Karpas-422 (cell line): ENCODE results near the gene CCDC14. TPM values are rescaled to one million over a fixed set of nuclear protein-coding genes. Genes with fewer than 3 reads are reported as not detected.
"Not testable (repeated sequence)": the region's sequence is repeated elsewhere in the genome, so short reads cannot be mapped to it uniquely, and the experiment has no call there.

Experiments used
- DNase-seq: peaks from one replicate; pipeline ENCODE4 v3.0.0-alpha.2; 2015
- H2AFZ ChIP-seq: fragments of 200-600 bp; sonication (generic); 2 replicates; pipeline ENCODE4 v1.6.1; 2014; ENCODE audit warnings: antibody characterized with exemption, low read length, mixed read lengths
- H3K27ac ChIP-seq: fragments of 200-600 bp; sonication (generic); 2 replicates; pipeline ENCODE4 v1.5.1; 2014; ENCODE audit warnings: mild to moderate bottlenecking, low read length, moderate library complexity
- H3K27me3 ChIP-seq: fragments of 200-600 bp; sonication (generic); 2 replicates; pipeline ENCODE4 v1.6.1; 2014; ENCODE audit warnings: low read length, mixed read lengths
- H3K36me3 ChIP-seq: fragments of 200-600 bp; sonication (generic); 2 replicates; pipeline ENCODE4 v1.6.1; 2014; ENCODE audit warnings: low read length, mixed read lengths; ENCODE audit not compliant: insufficient read depth
- H3K4me1 ChIP-seq: fragments of 200-600 bp; sonication (generic); 2 replicates; pipeline ENCODE4 v1.6.1; 2014; ENCODE audit warnings: mild to moderate bottlenecking, low read length, mixed read lengths
- H3K4me2 ChIP-seq: fragments of 200-600 bp; sonication (generic); 2 replicates; pipeline ENCODE4 v1.6.1; 2014; ENCODE audit warnings: low read length, low read depth, mild to moderate bottlenecking; ENCODE audit not compliant: poor library complexity, severe bottlenecking
- H3K4me3 ChIP-seq: fragments of 200-600 bp; sonication (generic); 2 replicates; pipeline ENCODE4 v1.5.1; 2014; ENCODE audit warnings: mild to moderate bottlenecking, antibody characterized with exemption, low read length, mixed read lengths
- H3K79me2 ChIP-seq: fragments of 200-600 bp; sonication (generic); 2 replicates; pipeline ENCODE4 v1.6.1; 2014; ENCODE audit warnings: mild to moderate bottlenecking, low read length, mixed read lengths
- H3K9ac ChIP-seq: fragments of 200-600 bp; sonication (generic); 2 replicates; pipeline ENCODE4 v1.6.0; 2014; ENCODE audit warnings: low read length
- H3K9me2 ChIP-seq: fragments of 200-600 bp; sonication (generic), shearing (Covaris generic); replicated peaks from 2 replicates; pipeline ENCODE4 v1.6.0; 2014; ENCODE audit warnings: mild to moderate bottlenecking, low read length, moderate library complexity; ENCODE audit not compliant: insufficient read depth
- H3K9me3 ChIP-seq: fragments of 300-700, 200-600 bp; sonication (generic); 2 replicates; pipeline ENCODE4 v1.6.1; 2014; ENCODE audit warnings: low read length, mixed read lengths
- H4K20me1 ChIP-seq: fragments of 200-600 bp; sonication (generic); 2 replicates; pipeline ENCODE4 v1.6.1; 2014; ENCODE audit warnings: mild to moderate bottlenecking, antibody characterized with exemption, low read length, low read depth; ENCODE audit not compliant: insufficient read depth
- total RNA-seq: library from RNA; depleted of rRNA; stranded (reverse); fragments of >200 nt; shearing (Covaris generic); gene quantifications from 2 replicates; pipeline ENCODE4 v1.2.3, GENCODE V29; 2014; ENCODE audit warnings: low replicate concordance

Gene CCDC14
- total RNA-seq, 1 experiment from 2014 or later, result 134 TPM

GRCh38 chr3:123909785-123910184 is 51.2 kb downstream of the CCDC14 start:
- Histone ChIP-seq H3K27me3 (no peaks in the 10 kb centered on the region), H3K4me2 (no peak overlapping the region), H2AFZ (no peak overlapping the region), H3K4me1 (no peaks in the 10 kb centered on the region), H3K9ac (no peak overlapping the region), H3K9me3 (no peaks in the 10 kb centered on the region), H3K79me2 (no peaks in the 10 kb centered on the region), H3K9me2 (no peaks in the 10 kb centered on the region), H3K4me3 (no peak overlapping the region), H4K20me1 (no peaks in the 10 kb centered on the region), H3K27ac (no peak overlapping the region), H3K36me3 (peaks cover 6% of the 10 kb centered on the region)
- no peak for DNase-seq

GRCh38 chr3:123907720-123908119 is 53.3 kb downstream of the CCDC14 start:
- DNase-seq, result peak; percentile 50
- Histone ChIP-seq H3K36me3 (no peaks in the 10 kb centered on the region), H3K79me2 (no peaks in the 10 kb centered on the region), H3K27ac (no peak overlapping the region), H4K20me1 (no peaks in the 10 kb centered on the region), H3K9ac (no peak overlapping the region), H3K4me3 (no peak overlapping the region), H3K4me1 (no peaks in the 10 kb centered on the region), H3K4me2 (no peak overlapping the region), H3K9me2 (no peaks in the 10 kb centered on the region), H2AFZ (no peak overlapping the region), H3K27me3 (no peaks in the 10 kb centered on the region), H3K9me3 (no peaks in the 10 kb centered on the region)

GRCh38 chr3:123899300-123899865 is 61.6 kb downstream of the CCDC14 start:
- no peaks in the 10 kb centered on the region for H3K79me2 ChIP-seq
- no peak overlapping the region for H2AFZ ChIP-seq
- H3K27me3 ChIP-seq, result no peaks in the 10 kb centered on the region
- no peak overlapping the region for H3K4me2 ChIP-seq
- no peaks in the 10 kb centered on the region for H4K20me1 ChIP-seq
- H3K36me3 ChIP-seq, result no peaks in the 10 kb centered on the region
- H3K9me3 ChIP-seq, result no peaks in the 10 kb centered on the region
- DNase-seq, result no peak
- no peaks in the 10 kb centered on the region for H3K9me2 ChIP-seq
- no peak overlapping the region for H3K9ac ChIP-seq
- H3K4me3 ChIP-seq, result no peak overlapping the region
- no peak overlapping the region for H3K27ac ChIP-seq
- no peaks in the 10 kb centered on the region for H3K4me1 ChIP-seq

- Histone ChIP-seq H3K4me2 (no peak overlapping the region), H3K27me3 (no peaks in the 10 kb centered on the region), H2AFZ (no peak overlapping the region), H3K4me3 (no peak overlapping the region), H3K4me1 (no peaks in the 10 kb centered on the region), H3K27ac (no peak overlapping the region), H3K9ac (no peak overlapping the region), H3K9me3 (no peaks in the 10 kb centered on the region; the same call in 1 of the 2 replicates), H3K9me2 (no peaks in the 10 kb centered on the region), H4K20me1 (no peaks in the 10 kb centered on the region), H3K79me2 (no peaks in the 10 kb centered on the region), H3K36me3 (no peaks in the 10 kb centered on the region)
- no peak for DNase-seq
Measured at GRCh38 chr3:123893012-123893411, 68.0 kb downstream of the CCDC14 start.

- Histone ChIP-seq H3K9ac (no peak overlapping the region), H3K27ac (no peak overlapping the region), H3K4me3 (no peak overlapping the region), H2AFZ (no peak overlapping the region), H3K9me3 (no peaks in the 10 kb centered on the region; the same call in 1 of the 2 replicates), H3K27me3 (no peaks in the 10 kb centered on the region), H3K36me3 (no peaks in the 10 kb centered on the region), H3K4me1 (no peaks in the 10 kb centered on the region), H3K9me2 (no peaks in the 10 kb centered on the region), H3K79me2 (no peaks in the 10 kb centered on the region), H3K4me2 (no peak overlapping the region), H4K20me1 (no peaks in the 10 kb centered on the region)
- DNase-seq, result no peak
Measured at GRCh38 chr3:123892195-123892594, 68.8 kb downstream of the CCDC14 start.

GRCh38 chr3:123890991-123891390 is 70.0 kb downstream of the CCDC14 start:
- not testable (repeated sequence) for H3K27me3 ChIP-seq, H3K9me2 ChIP-seq, H3K4me3 ChIP-seq, H3K4me1 ChIP-seq, H3K4me2 ChIP-seq, H3K9ac ChIP-seq, H3K36me3 ChIP-seq, H3K27ac ChIP-seq, H2AFZ ChIP-seq, DNase-seq, H3K79me2 ChIP-seq, H3K9me3 ChIP-seq, H4K20me1 ChIP-seq

- H3K27ac ChIP-seq, H3K79me2 ChIP-seq, H3K4me3 ChIP-seq, H3K4me1 ChIP-seq, DNase-seq, H3K9me3 ChIP-seq, H4K20me1 ChIP-seq, H3K36me3 ChIP-seq, H3K9ac ChIP-seq, H3K9me2 ChIP-seq, H2AFZ ChIP-seq, H3K27me3 ChIP-seq, H3K4me2 ChIP-seq: not testable (repeated sequence)
Measured at GRCh38 chr3:123890162-123890561, 70.9 kb downstream of the CCDC14 start.

- no peaks in the 10 kb centered on the region for H3K27me3 ChIP-seq
- H4K20me1 ChIP-seq, result no peaks in the 10 kb centered on the region
- no peak overlapping the region for H3K27ac ChIP-seq
- no peak overlapping the region for H3K9ac ChIP-seq
- DNase-seq, result no peak
- H3K4me3 ChIP-seq, result no peak overlapping the region
- no peak overlapping the region for H3K4me2 ChIP-seq
- H2AFZ ChIP-seq, result no peak overlapping the region
- H3K36me3 ChIP-seq, result no peaks in the 10 kb centered on the region
- no peaks in the 10 kb centered on the region for H3K4me1 ChIP-seq
- H3K79me2 ChIP-seq, result no peaks in the 10 kb centered on the region
- H3K9me3 ChIP-seq, result no peaks in the 10 kb centered on the region
- H3K9me2 ChIP-seq, result no peaks in the 10 kb centered on the region
Measured at GRCh38 chr3:123884993-123885392, 76.0 kb downstream of the CCDC14 start.
